Left colon (tissue), 2 donors: ENCODE measurements around the gene CACNA2D3. TPM values are rescaled to one million over a fixed set of nuclear protein-coding genes. Genes with fewer than 3 reads are reported as not detected.

Experiments used
- ATAC-seq: fragments of 200-7000 bp; cut with Tn5 transposase; one replicate; pipeline ENCODE4 v1.9.1; 2020; ENCODE audit warnings: mild to moderate bottlenecking, moderate library complexity
- DNase-seq, 2 donors: peaks; one replicate each; pipeline ENCODE4 v3.0.0-alpha.2; 2020
- intact Hi-C, 2 donors: fragments of 100-400 bp; cut with DNase I in 1 of 2; cut with micrococcal nuclease in 1 of 2; formaldehyde crosslinking; loops; one replicate each; pipeline versions ENCODE4 v1.11.2 to v1.14.0; 2022; cut with DNase I, micrococcal nuclease
- total RNA-seq, 2 donors: library from RNA; stranded (reverse); fragmentation: NEBNext Ultra II Directional; extraction: Animal tissue kit (Norgen Biotek cat#: 25700); gene quantifications; one replicate each; pipeline ENCODE4 v1.2.1, GENCODE V29; 2021
- donor health status: DM: no; HTN: no; CAD: no.
- donor health status: DM: yes; HTN: yes; CAD: no.

The CACNA2D3 gene
- total RNA-seq, 2 donors from 2014 or later = 0.24 to 0.64 TPM

DNA sequence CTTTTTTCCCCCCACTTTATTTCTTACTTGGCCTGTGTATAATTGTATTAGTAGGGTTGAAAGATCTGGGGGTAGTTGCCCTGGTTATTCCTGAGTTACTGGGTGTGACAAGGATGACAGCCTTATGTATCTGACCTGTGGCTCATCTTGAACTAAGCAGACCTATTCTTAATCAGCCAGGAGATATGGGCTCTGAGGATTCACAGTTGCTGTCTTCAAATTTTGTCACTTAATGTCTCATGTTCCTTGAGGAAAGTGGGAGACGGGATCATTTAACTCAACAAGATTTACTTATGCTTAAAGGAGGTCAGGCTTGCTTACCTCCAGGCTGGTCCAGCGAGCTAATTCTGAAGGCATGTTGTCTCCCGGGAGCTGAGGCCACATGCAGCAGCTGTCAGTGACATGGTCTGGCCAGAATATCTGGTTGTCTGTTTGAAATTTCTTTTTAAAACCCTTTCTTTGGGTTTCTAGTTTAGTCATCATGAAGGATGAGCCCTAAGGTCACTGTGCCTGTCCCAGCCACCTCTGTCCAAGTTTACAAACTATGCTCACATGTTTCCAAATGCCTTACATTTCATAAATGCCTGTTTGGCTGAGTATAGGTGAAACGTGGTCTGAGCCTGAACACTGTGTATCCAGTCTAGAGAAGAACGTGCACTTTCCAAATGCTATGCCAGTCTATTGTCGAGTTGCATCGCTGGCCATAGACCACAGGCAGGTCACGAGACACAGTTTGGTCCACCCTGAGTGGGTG lies 778.7 kb downstream of the CACNA2D3 start:
- intact Hi-C loops = no loop called here
- DNase-seq (no peak), ATAC-seq (no peak)

- no peak for ATAC-seq
- intact Hi-C loops = no loop called here
- DNase-seq = no peak
These were observed 779.7 kb downstream of the CACNA2D3 start for GRCh38 chr3:54901906-54902685.

DNA sequence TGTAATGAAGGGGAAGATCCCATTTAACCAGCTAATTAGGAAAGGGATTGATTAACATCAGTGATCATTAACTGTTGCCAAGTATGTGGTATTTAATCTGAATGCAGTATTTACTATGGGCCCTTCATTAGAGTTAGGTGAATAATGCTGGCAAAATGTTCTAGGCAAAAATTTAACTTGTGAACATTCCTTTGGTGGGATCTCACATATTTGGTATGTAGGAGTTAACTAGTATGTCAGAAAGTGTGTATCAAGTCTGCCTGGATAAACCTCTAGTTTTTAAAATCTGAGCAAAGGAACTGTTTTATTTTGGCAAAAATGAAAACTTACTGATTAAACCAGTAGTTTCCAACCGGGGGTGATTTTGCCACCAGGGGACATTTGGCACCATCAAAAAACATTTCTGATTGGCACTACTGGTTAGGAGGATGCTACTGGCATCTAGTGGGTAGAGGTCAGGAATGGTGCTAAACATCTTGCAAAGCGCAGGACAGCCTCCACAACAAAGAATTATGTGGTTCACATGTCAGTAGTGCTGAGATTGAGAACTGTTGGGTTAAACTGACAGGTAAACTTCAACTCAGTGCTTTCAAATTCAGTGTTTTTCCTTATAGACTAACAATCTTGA lies 783.0 kb downstream of the CACNA2D3 start:
- intact Hi-C loops = no loop called here
- DNase-seq (no peak), ATAC-seq (no peak)

DNA sequence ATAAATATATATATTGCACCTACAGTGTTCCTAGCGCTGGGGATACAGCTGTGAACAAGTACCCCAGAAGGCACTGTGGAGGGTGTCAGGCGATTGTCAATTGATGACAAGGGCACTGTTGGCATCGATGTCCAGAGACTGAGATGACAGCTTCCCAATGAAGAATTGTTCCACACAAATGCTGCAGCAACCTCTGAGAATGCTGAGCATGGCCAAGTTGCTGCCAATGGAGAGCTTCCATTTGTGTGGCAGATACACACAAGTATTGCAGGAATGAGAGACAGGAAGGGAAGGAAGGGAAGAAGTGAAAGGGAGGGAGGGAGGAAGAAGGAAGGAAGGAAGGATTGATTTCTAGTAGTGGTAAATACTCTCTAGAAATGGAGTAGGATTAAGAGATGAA lies 783.6 kb downstream of the CACNA2D3 start:
- ATAC-seq (no peak), DNase-seq (no peak)
- intact Hi-C loops = no loop called here

DNA sequence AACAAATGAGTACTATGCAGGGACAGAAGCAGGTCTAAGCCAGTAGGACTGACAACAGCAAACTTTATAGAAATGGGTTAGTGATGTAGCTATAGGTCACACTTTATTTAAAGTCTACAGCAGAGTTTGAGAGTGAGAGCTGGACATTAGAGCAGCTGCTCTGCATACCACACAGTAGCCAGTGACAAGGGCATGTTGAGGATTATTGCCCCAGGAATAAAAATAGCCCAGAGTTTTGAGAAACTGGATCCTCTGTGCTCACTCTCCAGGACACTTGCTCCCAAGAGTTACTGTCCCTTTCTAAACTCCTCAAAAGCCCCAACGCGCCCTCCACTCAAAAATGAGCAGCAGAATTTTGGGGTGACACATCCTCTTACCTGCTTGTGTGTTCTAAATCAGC lies 784.4 kb downstream of the CACNA2D3 start:
- DNase-seq (no peak), ATAC-seq (no peak)
- intact Hi-C loops = no loop called here

- intact Hi-C loops = no loop called here
- DNase-seq (no peak), ATAC-seq (no peak)
These were observed 786.8 kb downstream of the CACNA2D3 start for GRCh38 chr3:54909191-54909590.

GRCh38 chr3:54914180-54914579 lies 791.8 kb downstream of the CACNA2D3 start:
- DNase-seq (no peak), ATAC-seq (no peak)
- intact Hi-C loops = no loop called here

DNA sequence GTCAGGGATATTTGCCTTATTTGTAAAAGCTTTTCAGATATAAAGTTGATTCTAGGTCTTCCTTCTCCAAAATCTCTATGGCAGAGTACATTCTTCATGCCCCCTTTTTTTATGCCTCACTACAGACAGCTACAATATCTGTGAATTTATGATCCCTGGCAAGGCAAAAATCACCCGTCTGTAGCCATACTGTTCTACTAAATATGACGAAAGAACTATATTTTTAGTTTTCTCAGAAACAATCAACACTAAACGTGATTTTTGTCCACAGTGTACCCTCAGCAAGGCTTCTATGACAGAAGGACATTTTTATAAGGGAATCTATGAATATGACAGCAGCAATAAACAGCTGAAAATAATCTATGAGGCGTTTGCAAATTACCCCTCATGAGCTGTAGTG lies 792.8 kb downstream of the CACNA2D3 start:
- intact Hi-C loops = no loop called here
- ATAC-seq (no peak), DNase-seq (no peak)

GRCh38 chr3:54915976-54916375 lies 793.6 kb downstream of the CACNA2D3 start:
- intact Hi-C loops = no loop called here
- DNase-seq = no peak
- ATAC-seq = no peak

GRCh38 chr3:54916732-54917131 lies 794.4 kb downstream of the CACNA2D3 start:
- intact Hi-C loops = no loop called here
- no peak for ATAC-seq

DNA sequence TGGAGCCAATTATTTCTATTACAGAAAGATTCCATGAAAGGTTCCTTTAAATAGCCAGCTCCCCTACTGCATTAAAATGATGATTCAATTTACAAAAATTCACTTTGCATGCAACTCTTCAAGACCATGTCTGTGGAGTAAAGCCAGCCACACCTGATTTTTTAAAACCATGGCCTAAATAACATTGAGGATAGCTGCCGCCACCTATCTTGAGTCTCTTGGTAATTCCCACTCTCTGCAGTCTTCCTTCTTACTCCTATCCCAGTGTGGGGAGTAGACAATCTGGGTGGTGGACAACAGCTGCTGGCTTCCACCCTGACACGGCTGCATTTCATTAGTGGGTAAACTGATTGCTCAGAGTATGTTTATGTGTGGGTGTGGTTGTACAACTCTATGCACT lies 794.8 kb downstream of the CACNA2D3 start:
- intact Hi-C loops = no loop called here

More at GRCh38 chr3:54916732-54917131, 794.4 kb downstream of the CACNA2D3 start:
- DNase-seq = no peak

GRCh38 chr3:54917862-54918261 lies 795.5 kb downstream of the CACNA2D3 start:
- intact Hi-C loops = no loop called here
- DNase-seq = no peak
- ATAC-seq = no peak

More for the DNA sequence above, 794.8 kb downstream of the CACNA2D3 start:
- ATAC-seq (no peak), DNase-seq (no peak)

- intact Hi-C loops = no loop called here
- ATAC-seq = no peak
These were observed 796.2 kb downstream of the CACNA2D3 start for GRCh38 chr3:54918516-54918915.

GRCh38 chr3:54928046-54928770 lies 805.9 kb downstream of the CACNA2D3 start, which contains the start of gene LRTM1:
Gene LRTM1 (minus strand): TSS chr3:54928059. CDS start chr3:54927911, 148 bp downstream.
- ATAC-seq = no peak
- DNase-seq = no peak
- intact Hi-C loops = no loop called here

More at GRCh38 chr3:54918516-54918915, 796.2 kb downstream of the CACNA2D3 start:
- no peak for DNase-seq

GRCh38 chr3:54931182-54931581 lies 808.8 kb downstream of the CACNA2D3 start:
- intact Hi-C loops = no loop called here
- no peak for ATAC-seq
- no peak for DNase-seq

GRCh38 chr3:54932606-54933005 lies 810.3 kb downstream of the CACNA2D3 start:
- no peak for DNase-seq
- intact Hi-C loops = no loop called here

GRCh38 chr3:54935869-54936268 lies 813.5 kb downstream of the CACNA2D3 start:
- no peak for ATAC-seq
- intact Hi-C loops = no loop called here
- no peak for DNase-seq

More at GRCh38 chr3:54932606-54933005, 810.3 kb downstream of the CACNA2D3 start:
- no peak for ATAC-seq

DNA sequence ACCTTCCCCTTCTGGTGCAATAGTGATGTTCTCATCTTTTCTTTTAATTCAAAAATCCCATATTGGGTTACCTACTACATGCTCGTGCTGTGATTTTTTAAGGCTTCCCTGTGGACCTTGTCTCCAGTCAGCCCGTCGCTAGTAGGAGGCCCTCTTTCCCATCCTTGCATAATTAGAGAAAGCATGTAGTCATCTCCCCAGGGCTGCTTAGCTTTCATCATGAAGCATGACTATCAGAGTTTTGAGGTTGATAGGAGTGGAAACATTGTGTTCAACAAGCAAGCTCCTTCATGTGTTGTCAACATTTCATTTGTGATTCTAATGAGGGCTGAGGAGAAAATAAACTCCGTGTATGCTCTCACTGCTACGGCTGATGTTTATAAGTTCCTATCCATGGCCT lies 814.2 kb downstream of the CACNA2D3 start:
- no peak for ATAC-seq
- DNase-seq = no peak
- intact Hi-C loops = no loop called here
